SK-N-SH treated with all-trans-retinoic acid at 6 μM for 48 hours (cell line): ENCODE data around the gene LRMDA.

Experiments used
- CSRNP3 ChIP-seq: fragments of 250-450 bp; sonication (Bioruptor Pico); IDR thresholded peaks from 2 replicates; pipeline ENCODE4 v1.5.1; 2021; ENCODE audit warnings: mild to moderate bottlenecking, moderate library complexity
- PATZ1 ChIP-seq: fragments of 250-450 bp; sonication (Bioruptor Pico); IDR thresholded peaks from 2 replicates; pipeline ENCODE4 v1.8.0; 2020; ENCODE audit warnings: mild to moderate bottlenecking, moderate library complexity, borderline replicate concordance
- TCF4 ChIP-seq: fragments of 250-450 bp; sonication (Bioruptor Pico); IDR thresholded peaks from 2 replicates; pipeline ENCODE4 v1.8.0; 2021; ENCODE audit warnings: mild to moderate bottlenecking, moderate library complexity, borderline replicate concordance
- TSHZ2 ChIP-seq: fragments of 250-450 bp; sonication (Bioruptor Pico); IDR thresholded peaks from 2 replicates; pipeline ENCODE4 v1.5.0; 2020; ENCODE audit warnings: mild to moderate bottlenecking, moderate library complexity
- ZFP3 ChIP-seq: fragments of 250-450 bp; sonication (Bioruptor Pico); IDR thresholded peaks from 2 replicates; pipeline ENCODE4 v1.5.0; 2020; ENCODE audit warnings: mild to moderate bottlenecking, moderate library complexity
- ZNF565 ChIP-seq: fragments of 450-650 bp; formaldehyde crosslinking; conservative IDR thresholded peaks from 2 replicates; pipeline ENCODE4 v1.5.0; 2020; ENCODE audit warnings: low read depth, mild to moderate bottlenecking, moderate library complexity
- ZNF70 ChIP-seq: fragments of 450-650 bp; formaldehyde crosslinking; IDR thresholded peaks from 2 replicates; pipeline ENCODE4 v1.5.0; 2020; ENCODE audit warnings: mild to moderate bottlenecking, moderate library complexity

- no peak for TF ChIP-seq CSRNP3
- TF ChIP-seq PATZ1: no peak
- TF ChIP-seq TSHZ2 (CRISPR knock-in tag): no peak
- TF ChIP-seq ZFP3 (CRISPR knock-in tag): no peak
- TF ChIP-seq ZNF70 (CRISPR knock-in tag): no peak
- no peak for TF ChIP-seq ZNF565 (CRISPR knock-in tag)
- TF ChIP-seq TCF4 (CRISPR knock-in tag): no peak
Measured at GRCh38 chr10:75895259-75895658, 463.8 kb downstream of the LRMDA start.
